HEK293 (cell line): Measurements from ENCODE around the gene ZNF614.
A peak's percentile ranks its signal among the peaks of the same experiment; 100 is the strongest.

Experiments
- FEZF1 ChIP-seq: fragments of 450-650 bp; formaldehyde crosslinking; IDR thresholded peaks from 2 replicates; pipeline ENCODE4 v1.5.1; 2016; ENCODE audit warnings: missing biosample characterization, missing genetic modification characterization
- OVOL3 ChIP-seq: fragments of 450-650 bp; formaldehyde crosslinking; IDR thresholded peaks from 2 replicates; pipeline ENCODE4 v1.5.1; 2016; ENCODE audit warnings: missing biosample characterization, missing genetic modification characterization
- PRDM10 ChIP-seq: fragments of 450-650 bp; formaldehyde crosslinking; IDR thresholded peaks from 2 replicates; pipeline ENCODE4 v1.5.1; 2016; ENCODE audit warnings: missing biosample characterization, missing genetic modification characterization
- PRDM6 ChIP-seq: fragments of 450-650 bp; formaldehyde crosslinking; IDR thresholded peaks from 2 replicates; pipeline ENCODE4 v1.5.1; 2017; ENCODE audit warnings: missing biosample characterization, missing genetic modification characterization
- SETDB1 ChIP-seq: IDR thresholded peaks from one replicate; pipeline ENCODE4 v1.6.1; 2017; ENCODE audit warnings: mild to moderate bottlenecking, low read length, moderate library complexity, mixed read lengths; ENCODE audit not compliant: insufficient read length
- TSHZ1 ChIP-seq: fragments of 450-650 bp; formaldehyde crosslinking; IDR thresholded peaks from 2 replicates; pipeline ENCODE4 v1.5.1; 2016; ENCODE audit warnings: missing biosample characterization, missing genetic modification characterization, borderline replicate concordance
- ZBTB1 ChIP-seq: fragments of 450-650 bp; formaldehyde crosslinking; IDR thresholded peaks from 2 replicates; pipeline ENCODE4 v1.5.1; 2016; ENCODE audit warnings: missing biosample characterization, missing genetic modification characterization
- ZFHX2 ChIP-seq: fragments of 450-650 bp; formaldehyde crosslinking; conservative IDR thresholded peaks from 2 replicates; pipeline ENCODE4 v1.5.1; 2016; ENCODE audit warnings: missing biosample characterization, missing genetic modification characterization
- ZNF138 ChIP-seq: fragments of 450-650 bp; formaldehyde crosslinking; IDR thresholded peaks from 2 replicates; pipeline ENCODE4 v1.5.1; 2016; ENCODE audit warnings: missing biosample characterization, missing genetic modification characterization, borderline replicate concordance
- ZNF157 ChIP-seq: fragments of 450-650 bp; formaldehyde crosslinking; IDR thresholded peaks from 2 replicates; pipeline ENCODE4 v1.5.1; 2016; ENCODE audit warnings: missing biosample characterization, missing genetic modification characterization
- ZNF16 ChIP-seq: fragments of 450-650 bp; formaldehyde crosslinking; IDR thresholded peaks from 2 replicates; pipeline ENCODE4 v1.5.1; 2016; ENCODE audit warnings: low read depth, missing biosample characterization, missing genetic modification characterization
- ZNF19 ChIP-seq: fragments of 450-650 bp; formaldehyde crosslinking; IDR thresholded peaks from 2 replicates; pipeline ENCODE4; 2016; ENCODE audit warnings: missing biosample characterization, missing genetic modification characterization, low read depth
- ZNF248 ChIP-seq: fragments of 450-650 bp; formaldehyde crosslinking; IDR thresholded peaks from 2 replicates; pipeline ENCODE4 v1.5.1; 2017; ENCODE audit warnings: missing biosample characterization, missing genetic modification characterization
- ZNF335 ChIP-seq: fragments of 450-650 bp; formaldehyde crosslinking; conservative IDR thresholded peaks from 2 replicates; pipeline ENCODE4 v1.5.1; 2016; ENCODE audit warnings: missing biosample characterization, missing genetic modification characterization
- ZNF350 ChIP-seq: fragments of 450-650 bp; formaldehyde crosslinking; IDR thresholded peaks from 2 replicates; pipeline ENCODE4 v1.5.0; 2017; ENCODE audit warnings: missing biosample characterization, mild to moderate bottlenecking, missing genetic modification characterization
- ZNF510 ChIP-seq: fragments of 450-650 bp; formaldehyde crosslinking; IDR thresholded peaks from 2 replicates; pipeline ENCODE4 v1.5.1; 2018; ENCODE audit warnings: mild to moderate bottlenecking, missing genetic modification characterization, missing biosample characterization; ENCODE audit not compliant: insufficient replicate concordance
- ZNF596 ChIP-seq: fragments of 450-650 bp; IDR thresholded peaks from 2 replicates; pipeline ENCODE4 v1.5.0; 2018; ENCODE audit warnings: missing biosample characterization, mild to moderate bottlenecking, missing genetic modification characterization, moderate library complexity
- ZNF660 ChIP-seq: fragments of 450-650 bp; IDR thresholded peaks from 2 replicates; pipeline ENCODE4 v1.5.1; 2018; ENCODE audit warnings: missing biosample characterization, mild to moderate bottlenecking, missing genetic modification characterization
- ZNF677 ChIP-seq: fragments of 450-650 bp; IDR thresholded peaks from 2 replicates; pipeline ENCODE4 v1.5.0; 2018; ENCODE audit warnings: missing biosample characterization, mild to moderate bottlenecking, missing genetic modification characterization, moderate library complexity
- ZNF830 ChIP-seq: fragments of 450-650 bp; IDR thresholded peaks from 2 replicates; pipeline ENCODE4 v1.5.0; 2018; ENCODE audit warnings: missing biosample characterization, missing genetic modification characterization, low read depth, mild to moderate bottlenecking, moderate library complexity
- ZNF837 ChIP-seq: fragments of 450-650 bp; formaldehyde crosslinking; IDR thresholded peaks from 2 replicates; pipeline ENCODE4 v1.5.1; 2016; ENCODE audit warnings: missing biosample characterization, missing genetic modification characterization
- ZSCAN5A ChIP-seq: fragments of 450-650 bp; formaldehyde crosslinking; IDR thresholded peaks from 2 replicates; pipeline ENCODE4 v1.5.1; 2016; ENCODE audit warnings: missing biosample characterization, missing genetic modification characterization
- ZXDB ChIP-seq: fragments of 450-650 bp; formaldehyde crosslinking; IDR thresholded peaks from 2 replicates; pipeline ENCODE4 v1.5.1; 2016; ENCODE audit warnings: missing biosample characterization, missing genetic modification characterization
- TF ChIP-seq, protein P1 (sequence below): fragments of 450-650 bp; formaldehyde crosslinking; IDR thresholded peaks from 2 replicates; pipeline ENCODE4 v1.5.1; 2016; ENCODE audit warnings: missing biosample characterization, missing genetic modification characterization, low read depth
- TF ChIP-seq, protein P2 (sequence below): fragments of 450-650 bp; formaldehyde crosslinking; IDR thresholded peaks from 2 replicates; pipeline ENCODE4 v1.5.1; 2016; ENCODE audit warnings: missing biosample characterization, missing genetic modification characterization, borderline replicate concordance

ZNF614 gene

GRCh38 chr19:52007806-52008557 lies 20.2 kb downstream of the ZNF614 start, which contains the start of gene ZNF615 (continued):
- TF ChIP-seq PRDM10 (tag by site-specific recombination) (0 out of 2 replicates have a peak, but pooled peaks have one; percentile 47), OVOL3 (no peak), ZNF16 (no peak), ZNF830 (tag by site-specific recombination) (no peak), ZBTB1 (tag by site-specific recombination) (no peak), ZNF596 (no peak), ZNF677 (tag by site-specific recombination) (no peak), SETDB1 (no peak), ZNF660 (0 out of 2 replicates have a peak, but pooled peaks have one; percentile 54), ZSCAN5A (tag by site-specific recombination) (no peak), TSHZ1 (tag by site-specific recombination) (no peak), ZNF19 (tag by site-specific recombination) (no peak), FEZF1 (tag by site-specific recombination) (no peak), ZXDB (tag by site-specific recombination) (peak; percentile 75), ZNF248 (no peak), ZNF510 (no peak), ZNF138 (no peak), PRDM6 (tag by site-specific recombination) (no peak), ZNF350 (tag by site-specific recombination) (no peak), ZNF837 (tag by site-specific recombination) (no peak), ZNF157 (tag by site-specific recombination) (no peak), ZFHX2 (tag by site-specific recombination) (0 out of 2 replicates have a peak, but pooled peaks have one; percentile 21), ZNF335 (peak; percentile 100)
- TF ChIP-seq, protein P1, sequence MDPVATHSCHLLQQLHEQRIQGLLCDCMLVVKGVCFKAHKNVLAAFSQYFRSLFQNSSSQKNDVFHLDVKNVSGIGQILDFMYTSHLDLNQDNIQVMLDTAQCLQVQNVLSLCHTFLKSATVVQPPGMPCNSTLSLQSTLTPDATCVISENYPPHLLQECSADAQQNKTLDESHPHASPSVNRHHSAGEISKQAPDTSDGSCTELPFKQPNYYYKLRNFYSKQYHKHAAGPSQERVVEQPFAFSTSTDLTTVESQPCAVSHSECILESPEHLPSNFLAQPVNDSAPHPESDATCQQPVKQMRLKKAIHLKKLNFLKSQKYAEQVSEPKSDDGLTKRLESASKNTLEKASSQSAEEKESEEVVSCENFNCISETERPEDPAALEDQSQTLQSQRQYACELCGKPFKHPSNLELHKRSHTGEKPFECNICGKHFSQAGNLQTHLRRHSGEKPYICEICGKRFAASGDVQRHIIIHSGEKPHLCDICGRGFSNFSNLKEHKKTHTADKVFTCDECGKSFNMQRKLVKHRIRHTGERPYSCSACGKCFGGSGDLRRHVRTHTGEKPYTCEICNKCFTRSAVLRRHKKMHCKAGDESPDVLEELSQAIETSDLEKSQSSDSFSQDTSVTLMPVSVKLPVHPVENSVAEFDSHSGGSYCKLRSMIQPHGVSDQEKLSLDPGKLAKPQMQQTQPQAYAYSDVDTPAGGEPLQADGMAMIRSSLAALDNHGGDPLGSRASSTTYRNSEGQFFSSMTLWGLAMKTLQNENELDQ = no peak
- TF ChIP-seq, protein P2, sequence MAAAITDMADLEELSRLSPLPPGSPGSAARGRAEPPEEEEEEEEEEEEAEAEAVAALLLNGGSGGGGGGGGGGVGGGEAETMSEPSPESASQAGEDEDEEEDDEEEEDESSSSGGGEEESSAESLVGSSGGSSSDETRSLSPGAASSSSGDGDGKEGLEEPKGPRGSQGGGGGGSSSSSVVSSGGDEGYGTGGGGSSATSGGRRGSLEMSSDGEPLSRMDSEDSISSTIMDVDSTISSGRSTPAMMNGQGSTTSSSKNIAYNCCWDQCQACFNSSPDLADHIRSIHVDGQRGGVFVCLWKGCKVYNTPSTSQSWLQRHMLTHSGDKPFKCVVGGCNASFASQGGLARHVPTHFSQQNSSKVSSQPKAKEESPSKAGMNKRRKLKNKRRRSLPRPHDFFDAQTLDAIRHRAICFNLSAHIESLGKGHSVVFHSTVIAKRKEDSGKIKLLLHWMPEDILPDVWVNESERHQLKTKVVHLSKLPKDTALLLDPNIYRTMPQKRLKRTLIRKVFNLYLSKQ = no peak
